ENCODE measurements around the gene PML. TPM values are rescaled to one million over a fixed set of nuclear protein-coding genes. Genes with fewer than 3 reads are reported as not detected.

Gene PML
- polyA plus RNA-seq, 1 donor (not counting 4 experiments of a cell fraction or from before 2014, with no cell fraction given): 20.5 TPM

- H4K20me1 ChIP-seq (ENCODE audit: control insufficient read depth, extremely low read depth, insufficient read depth, low read length): peaks cover 11% of the 10 kb centered on the region
- H3K4me2 ChIP-seq (ENCODE audit: control insufficient read depth, extremely low read depth, insufficient read depth, low read depth, low read length): no peak overlapping the region
- peaks cover 2% of the 10 kb centered on the region for H3K9me1 ChIP-seq (ENCODE audit: control insufficient read depth, extremely low read depth, insufficient read depth, low read length)
- H3K9me3 ChIP-seq (ENCODE audit: control insufficient read depth, low read depth, low read length): no peaks in the 10 kb centered on the region
- no peaks in the 10 kb centered on the region for H3K27me3 ChIP-seq (ENCODE audit: control insufficient read depth, extremely low read depth, insufficient read depth, low read length)
- H3K4me3 ChIP-seq (ENCODE audit: control insufficient read depth in 2 of 3, extremely low read depth in 1 of 3, insufficient read depth in 2 of 3, low read depth in 1 of 3, low read length in 3 of 3): no peak overlapping the region
- H3K4me1 ChIP-seq (ENCODE audit: control insufficient read depth, extremely low read depth, insufficient read depth, low read length): no peaks in the 10 kb centered on the region
- dilution Hi-C loops (cut with MboI; ENCODE audit: extremely low pct_ligation_motif_present, low sequenced_read_pairs): no loop called here
- H3K36me3 ChIP-seq (ENCODE audit: control insufficient read depth in 2 of 2, extremely low read depth in 1 of 2, insufficient read depth in 2 of 2, low read length in 2 of 2): peaks cover 40 to 46% of the 10 kb centered on the region in 2 experiments
- TF ChIP-seq EZH2 (IDR thresholded peaks at IDR 0.05; ENCODE audit: low read length) (no peak), CTCF (optimal IDR thresholded peaks at IDR 0.05 in 1 of 3, IDR thresholded peaks at IDR 0.05 in 1 of 3, conservative IDR thresholded peaks at IDR 0.05 in 1 of 3; ENCODE audit: extremely low read depth in 1 of 3, insufficient read depth in 2 of 3, low read length in 3 of 3) (no peak)
- H3K9ac ChIP-seq (ENCODE audit: control insufficient read depth, extremely low read depth, insufficient read depth, low read length): no peak overlapping the region
- FAIRE-seq (no peak), DNase-seq (ENCODE audit: low read depth, low spot score) (no peak)
- H2AFZ ChIP-seq (ENCODE audit: control insufficient read depth, low read length): no peak overlapping the region
- H3K27ac ChIP-seq (ENCODE audit: control insufficient read depth, insufficient read depth, low read length): no peak overlapping the region
- peaks cover 50% of the 10 kb centered on the region for H3K79me2 ChIP-seq (ENCODE audit: control insufficient read depth, insufficient read depth, low read length)
Measured at GRCh38 chr15:74025436-74025835, 30.9 kb downstream of the PML start.

GRCh38 chr15:74027688-74028087 is 33.2 kb downstream of the PML start:
- H3K27ac ChIP-seq (ENCODE audit: control insufficient read depth, insufficient read depth, low read length): no peak overlapping the region
- H3K9ac ChIP-seq (ENCODE audit: control insufficient read depth, extremely low read depth, insufficient read depth, low read length): no peak overlapping the region
- dilution Hi-C loops (cut with MboI; ENCODE audit: extremely low pct_ligation_motif_present, low sequenced_read_pairs): no loop called here
- no peaks in the 10 kb centered on the region for H3K9me3 ChIP-seq (ENCODE audit: control insufficient read depth, low read depth, low read length)
- peaks cover 11% of the 10 kb centered on the region for H4K20me1 ChIP-seq (ENCODE audit: control insufficient read depth, extremely low read depth, insufficient read depth, low read length)
- H3K4me2 ChIP-seq (ENCODE audit: control insufficient read depth, extremely low read depth, insufficient read depth, low read depth, low read length): no peak overlapping the region
- H2AFZ ChIP-seq (ENCODE audit: control insufficient read depth, low read length): no peak overlapping the region
- DNase-seq (ENCODE audit: low read depth, low spot score) (no peak), FAIRE-seq (no peak)
- H3K36me3 ChIP-seq (ENCODE audit: control insufficient read depth in 2 of 2, extremely low read depth in 1 of 2, insufficient read depth in 2 of 2, low read length in 2 of 2): peaks cover 39 to 51% of the 10 kb centered on the region in 2 experiments
- no peaks in the 10 kb centered on the region for H3K4me1 ChIP-seq (ENCODE audit: control insufficient read depth, extremely low read depth, insufficient read depth, low read length)
- H3K4me3 ChIP-seq (ENCODE audit: control insufficient read depth in 2 of 3, extremely low read depth in 1 of 3, insufficient read depth in 2 of 3, low read depth in 1 of 3, low read length in 3 of 3): no peak overlapping the region
- peaks cover 36% of the 10 kb centered on the region for H3K79me2 ChIP-seq (ENCODE audit: control insufficient read depth, insufficient read depth, low read length)
- H3K27me3 ChIP-seq (ENCODE audit: control insufficient read depth, extremely low read depth, insufficient read depth, low read length): no peaks in the 10 kb centered on the region
- TF ChIP-seq EZH2 (IDR thresholded peaks at IDR 0.05; ENCODE audit: low read length) (no peak), CTCF (optimal IDR thresholded peaks at IDR 0.05 in 1 of 3, IDR thresholded peaks at IDR 0.05 in 1 of 3, conservative IDR thresholded peaks at IDR 0.05 in 1 of 3; ENCODE audit: extremely low read depth in 1 of 3, insufficient read depth in 2 of 3, low read length in 3 of 3) (no peak)
- peaks cover 2% of the 10 kb centered on the region for H3K9me1 ChIP-seq (ENCODE audit: control insufficient read depth, extremely low read depth, insufficient read depth, low read length)

All from keratinocyte (primary cell).